Panc1 (cell line): ENCODE data around the gene NINJ2. TPM values are rescaled to one million over a fixed set of nuclear protein-coding genes. Genes with fewer than 3 reads are reported as not detected.
"Not testable (repeated sequence)": the region's sequence is repeated elsewhere in the genome, so short reads cannot be mapped to it uniquely, and the experiment has no call there.

Experiments
- ATAC-seq: fragments of 200-7000 bp; cut with Tn5 transposase; 2 replicates; pipeline ENCODE4 v1.9.1; 2020; ENCODE audit warnings: mild to moderate bottlenecking, moderate library complexity
- BruUV-seq: library from RNA; stranded (reverse); fragments of 400-500 nt; replicated peaks from 2 replicates; lab custom pipeline; 2021; lab: Mats Ljungman, UMichigan
- CTCF ChIA-PET: fragments of 300-600 bp; sonication (Branson Sonifier 250); formaldehyde crosslinking; loops from one replicate; lab custom pipeline; 2022; ENCODE audit warnings: antibody characterized with exemption; lab: Charles Lee
- POLR2A ChIA-PET: fragments of 300-600 bp; sonication (Branson Sonifier 250); formaldehyde crosslinking; loops from one replicate; lab custom pipeline; 2022; ENCODE audit warnings: antibody characterized with exemption; lab: Charles Lee
- DNase-seq: peaks from one replicate; pipeline ENCODE4 v3.0.0-alpha.2; 2010; ENCODE audit warnings: low read depth, low spot score
- H3K27ac ChIP-seq: 2 replicates; pipeline ENCODE4 v1.5.1; 2011; ENCODE audit warnings: mild to moderate bottlenecking, low read length, inconsistent platforms
- H3K27me3 ChIP-seq: fragments of 200-500 bp; sonication (Bioruptor generic); 2 replicates; pipeline ENCODE4 v1.6.0; 2014; ENCODE audit warnings: low read length, inconsistent platforms; ENCODE audit not compliant: control insufficient read depth, insufficient read depth
- H3K36me3 ChIP-seq: fragments of 200-500 bp; sonication (Bioruptor generic); 2 replicates; pipeline ENCODE4 v1.5.1; 2014; ENCODE audit warnings: inconsistent platforms, mild to moderate bottlenecking, low read length, moderate library complexity; ENCODE audit not compliant: control insufficient read depth, insufficient read depth
- H3K4me1 ChIP-seq: 2 replicates; pipeline ENCODE4 v1.5.1; 2011; ENCODE audit warnings: inconsistent platforms, mild to moderate bottlenecking, low read length, moderate library complexity; ENCODE audit not compliant: control insufficient read depth, insufficient read depth
- H3K4me3 ChIP-seq, 2 experiments: 2 replicates each; pipeline ENCODE4 v1.5.1; 2011 to 2012; ENCODE audit warnings: low read depth in 2 of 2, low read length in 2 of 2, mild to moderate bottlenecking in 2 of 2, inconsistent platforms in 1 of 2, moderate library complexity in 1 of 2
- H3K9me3 ChIP-seq: fragments of 200-500 bp; sonication (Bioruptor generic); 2 replicates; pipeline ENCODE4 v1.5.1; 2014; ENCODE audit warnings: low read depth, mild to moderate bottlenecking, inconsistent platforms, low read length, moderate library complexity; ENCODE audit not compliant: control insufficient read depth, insufficient read depth
- CTCF ChIP-seq: fragments of 450-650 bp; IDR thresholded peaks from 2 replicates; pipeline ENCODE4 v1.5.1; 2017; ENCODE audit warnings: mild to moderate bottlenecking
- POLR2AphosphoS5 ChIP-seq: IDR thresholded peaks from 2 replicates; pipeline ENCODE4 v1.6.1; 2012; ENCODE audit warnings: mild to moderate bottlenecking, low read depth, low read length, moderate library complexity
- REST ChIP-seq, 2 experiments: IDR thresholded peaks; 2 replicates each; pipeline ENCODE4 v1.6.1; 2011 to 2012; ENCODE audit warnings: low read depth in 2 of 2, control low read depth in 1 of 2, low read length in 1 of 2, mild to moderate bottlenecking in 1 of 2, moderate library complexity in 1 of 2; ENCODE audit not compliant: insufficient read depth in 1 of 2
- SIN3A ChIP-seq: IDR thresholded peaks from 2 replicates; pipeline ENCODE4 v1.6.1; 2012; ENCODE audit warnings: low read depth, mild to moderate bottlenecking, low read length, moderate library complexity, borderline replicate concordance; ENCODE audit not compliant: insufficient read depth
- TCF7L2 ChIP-seq: IDR thresholded peaks from 2 replicates; pipeline ENCODE4 v1.6.1; 2011; ENCODE audit warnings: mild to moderate bottlenecking, low read depth, low read length, inconsistent platforms
- in situ Hi-C: cut with HindIII; loops from 2 replicates; pipeline ENCODE4 v1.10.0; 2016; ENCODE audit warnings: low sequenced_read_pairs, low pct_unique_long_range_greater_than_20kb
- intact Hi-C: fragments of 100-400 bp; cut with micrococcal nuclease; formaldehyde crosslinking; loops from one replicate; pipeline ENCODE4 v1.10.0; 2022; ENCODE audit not compliant: unreplicated experiment
- total RNA-seq: library from RNA; stranded (reverse); gene quantifications from one replicate; pipeline ENCODE4 v1.2.1, GENCODE V29; 2021; ENCODE audit not compliant: unreplicated experiment

NINJ2 gene
- total RNA-seq, 1 experiment from 2014 or later, result 1.9 TPM

- POLR2A ChIA-PET, result interaction anchor here (0.7 kb wide), 1 partner anchor 11 kb away, joined by 4 read pairs; no protein-coding TSS in a partner anchor
- DNase-seq (peak; percentile 56), ATAC-seq (peak; percentile 91)
- Histone ChIP-seq H3K9me3 (no peaks in the 10 kb centered on the region), H3K36me3 (no peaks in the 10 kb centered on the region), H3K27me3 (no peaks in the 10 kb centered on the region), H3K4me1 (peaks cover 41% of the 10 kb centered on the region), H3K4me3 (peak overlapping the region in 1 of 2 experiments; percentile 35; a peak in 2 of 4 replicates), H3K27ac (peak overlapping the region; percentile 91)
- BruUV-seq, result no TSS peak
- intact Hi-C loops (loop anchor here (10.0 kb wide), 1 partner anchor 57 kb away; no protein-coding TSS in a partner anchor), in situ Hi-C loops (no loop called here)
- CTCF ChIA-PET, result interaction anchor here (0.8 to 1.0 kb wide), 2 partner anchors 9 to 119 kb away, joined by 3 to 4 read pairs; no protein-coding TSS in a partner anchor
- TF ChIP-seq CTCF (no peak), POLR2AphosphoS5 (peak; percentile 58; the same call in 1 of the 2 replicates), REST (IDR thresholded peaks at IDR 0.05; ENCODE audit: insufficient read depth in 1 of 2, low read depth in 2 of 2, low read length in 1 of 2) (peak in 1 of 2 experiments; percentile 32; a peak in 1 of 4 replicates), TCF7L2 (peak; percentile 97)
These were observed 31.0 kb downstream of the NINJ2 start for GRCh38 chr12:632102-632696.

- ATAC-seq (no peak), DNase-seq (no peak)
- H3K27me3 ChIP-seq, result no peaks in the 10 kb centered on the region
- peaks cover 41% of the 10 kb centered on the region for H3K4me1 ChIP-seq
- H3K9me3 ChIP-seq, result no peaks in the 10 kb centered on the region
- ChIA-PET POLR2A (no interaction called here), CTCF (no interaction called here)
- no peak for TF ChIP-seq CTCF
- no peak for TF ChIP-seq SIN3A
- TF ChIP-seq POLR2AphosphoS5, result no peak
- TF ChIP-seq REST (IDR thresholded peaks at IDR 0.05; ENCODE audit: insufficient read depth in 1 of 2, low read depth in 2 of 2, low read length in 1 of 2), result no peak
- TF ChIP-seq TCF7L2, result no peak
- H3K4me3 ChIP-seq, result no peak overlapping the region
- intact Hi-C loops, result loop anchor here (10.0 kb wide), 1 partner anchor 56 kb away; no protein-coding TSS in a partner anchor
- in situ Hi-C loops, result no loop called here
- no TSS peak for BruUV-seq
- peak overlapping the region; percentile 91 for H3K27ac ChIP-seq
- no peaks in the 10 kb centered on the region for H3K36me3 ChIP-seq
These were observed 32.3 kb downstream of the NINJ2 start for GRCh38 chr12:630656-631632.

- CTCF ChIA-PET, result not testable (repeated sequence)
- H3K4me1 ChIP-seq, result peaks cover 35% of the 10 kb centered on the region
These were observed 34.5 kb downstream of the NINJ2 start for GRCh38 chr12:628742-629078.

More at GRCh38 chr12:628742-629078, 34.5 kb downstream of the NINJ2 start:
- POLR2A ChIA-PET, H3K9me3 ChIP-seq, in situ Hi-C loops, ATAC-seq, BruUV-seq, H3K27me3 ChIP-seq, H3K36me3 ChIP-seq, intact Hi-C loops, DNase-seq, H3K4me3 ChIP-seq: not testable (repeated sequence)
- H3K27ac ChIP-seq, result peak overlapping the region; percentile 72; the same call in 1 of the 2 replicates
